ENCODE results near the gene HOXD8.

Gene HOXD8

GRCh38 chr2:176159663-176160250 lies 30.3 kb downstream of the HOXD8 start:
- DNase-seq (ENCODE audit: low read depth in 2 of 2): no peak

DNA sequence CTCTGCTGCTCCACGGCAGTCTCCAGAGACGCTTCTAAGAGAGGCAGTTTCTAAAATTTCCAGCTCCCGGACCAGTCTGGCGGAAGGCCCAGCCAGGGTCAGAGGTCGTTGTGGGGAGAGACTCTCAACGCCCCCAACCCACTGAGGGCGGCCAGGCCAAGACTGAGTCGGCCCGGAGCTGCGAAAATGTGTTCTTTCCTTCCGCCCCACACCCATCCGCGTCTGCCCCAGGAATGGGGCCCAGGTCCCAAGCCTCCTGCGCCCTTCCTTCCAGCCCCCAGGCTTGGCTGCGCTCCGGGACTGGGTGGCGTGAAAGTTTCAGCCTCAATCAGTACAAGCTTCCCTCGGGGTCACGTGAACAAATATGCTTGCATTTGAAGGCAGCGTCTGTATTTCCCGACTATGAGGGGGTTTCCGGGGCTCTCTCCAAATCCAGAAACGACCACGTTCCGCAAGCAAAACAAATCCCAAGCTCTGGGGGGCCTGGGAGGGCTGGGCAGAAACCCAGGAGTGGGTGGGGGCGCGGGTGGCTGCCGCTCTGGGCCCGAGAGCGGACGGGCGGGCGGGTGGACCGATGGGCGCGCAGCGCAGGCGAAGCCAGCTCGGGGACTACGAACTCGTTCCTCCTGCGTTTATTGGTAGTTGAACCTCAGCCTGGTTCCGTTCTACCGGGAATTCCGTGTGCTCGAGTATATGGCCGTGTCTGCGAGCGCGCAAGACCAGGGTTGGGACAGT lies 30.9 kb downstream of the HOXD8 start:
- DNase-seq (ENCODE audit: low read depth in 2 of 2): no peak

- no peak for DNase-seq (ENCODE audit: low read depth in 2 of 2)
Observed at GRCh38 chr2:176160986-176161824, 31.7 kb downstream of the HOXD8 start.

- no peak for DNase-seq (ENCODE audit: low read depth in 2 of 2)
Observed at GRCh38 chr2:176161825-176162626, 32.5 kb downstream of the HOXD8 start.

GRCh38 chr2:176162911-176163671 lies 33.6 kb downstream of the HOXD8 start:
- DNase-seq (ENCODE audit: low read depth in 2 of 2): no peak

DNA sequence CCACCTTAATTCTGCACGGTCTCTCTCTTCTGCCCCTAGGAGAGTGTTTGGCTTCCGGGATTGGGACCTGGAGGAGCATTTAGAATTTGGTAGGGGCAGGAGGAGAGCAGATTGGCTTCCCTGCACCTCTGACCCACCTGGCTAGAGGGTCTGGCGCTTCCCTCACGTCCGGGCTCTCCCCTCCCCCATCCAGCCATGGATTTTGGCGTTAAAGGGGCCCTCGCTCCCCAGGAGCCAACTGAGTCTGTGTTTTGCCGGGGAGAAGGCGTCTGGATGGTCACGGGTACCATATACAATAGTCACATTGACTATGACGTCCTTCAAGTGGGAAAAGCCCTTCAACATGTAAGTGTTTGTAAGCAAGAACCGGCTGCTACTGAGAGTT lies 34.2 kb downstream of the HOXD8 start:
- no peak for DNase-seq (ENCODE audit: low read depth in 2 of 2)

- DNase-seq (ENCODE audit: low read depth in 2 of 2): no peak
Observed at GRCh38 chr2:176164201-176164600, 34.7 kb downstream of the HOXD8 start.

DNA sequence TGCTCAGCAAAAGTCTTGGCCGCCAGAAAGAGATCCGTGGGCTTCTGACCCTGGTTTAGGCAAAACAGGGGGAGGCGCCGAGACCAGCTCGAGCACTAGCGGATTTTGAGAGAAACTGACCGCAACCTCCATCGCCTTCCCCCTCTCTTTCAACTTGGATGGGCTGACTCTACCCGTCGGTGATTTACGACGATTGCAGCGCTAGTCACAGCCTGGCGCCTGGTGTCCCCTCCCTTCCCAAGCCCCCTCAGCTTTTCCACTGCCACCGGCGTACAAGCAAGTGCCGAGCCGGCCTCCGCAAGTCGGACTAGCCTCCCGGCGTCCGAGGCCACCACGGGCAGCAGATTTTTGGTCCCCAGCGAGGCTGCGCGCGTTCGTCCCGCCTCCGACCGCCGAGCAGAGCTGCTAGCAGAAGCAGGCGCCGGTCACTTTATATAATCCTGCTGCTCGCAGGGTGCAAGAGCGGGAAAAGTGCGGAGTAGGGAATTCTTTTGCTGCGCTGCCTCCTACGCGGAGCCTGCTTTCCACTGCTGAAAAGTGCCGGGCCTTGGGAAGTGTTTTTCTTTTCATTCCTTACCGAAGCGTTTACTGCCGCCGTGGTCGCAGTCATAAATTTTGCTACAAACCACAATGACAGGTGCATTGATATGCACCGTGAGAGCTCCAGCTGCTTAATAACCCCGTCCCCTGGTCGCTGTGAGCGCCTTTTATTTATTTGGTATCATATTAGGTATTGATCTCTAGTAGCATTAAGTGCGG lies 35.3 kb downstream of the HOXD8 start:
- no peak for DNase-seq (ENCODE audit: low read depth in 2 of 2)

DNA sequence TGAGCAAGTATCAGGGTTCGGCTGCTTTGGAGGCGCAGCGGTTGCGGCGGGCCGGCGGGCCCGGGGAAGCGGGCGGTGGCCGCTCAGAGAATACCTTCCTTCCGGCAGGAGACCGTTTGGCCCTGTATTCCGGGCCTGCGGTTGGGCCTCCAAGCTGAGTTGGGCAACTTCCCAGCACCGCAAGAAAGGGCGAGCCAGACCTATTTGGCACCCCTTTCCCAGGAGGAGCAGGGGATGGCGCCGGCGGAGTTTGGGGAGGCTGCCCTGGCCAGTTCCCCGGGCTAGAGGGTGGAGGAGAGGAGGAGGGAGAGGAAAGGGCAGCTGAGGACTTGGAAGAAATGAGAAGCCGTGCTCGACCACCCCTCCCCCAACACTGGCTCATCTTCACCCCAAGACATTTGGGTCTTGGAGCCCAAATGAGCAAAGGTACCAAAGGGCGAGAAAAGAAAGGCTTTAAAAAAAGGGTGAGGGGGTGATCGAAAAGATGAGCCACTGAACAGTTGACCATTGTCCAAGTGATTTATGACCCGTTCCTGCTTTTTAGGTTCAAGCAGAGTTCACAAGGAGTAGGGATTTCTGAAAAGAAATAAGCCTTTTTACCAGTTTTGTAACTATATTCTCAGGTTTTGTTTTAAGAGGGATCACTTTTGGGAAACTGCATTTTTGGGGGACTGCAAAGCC lies 36.0 kb downstream of the HOXD8 start:
- DNase-seq (ENCODE audit: low read depth in 2 of 2): no peak

- DNase-seq (ENCODE audit: low read depth in 2 of 2): no peak
Observed at GRCh38 chr2:176166272-176166671, 36.8 kb downstream of the HOXD8 start.

- DNase-seq (ENCODE audit: low read depth in 2 of 2): no peak
Observed at GRCh38 chr2:176167398-176167797, 37.9 kb downstream of the HOXD8 start.

DNA sequence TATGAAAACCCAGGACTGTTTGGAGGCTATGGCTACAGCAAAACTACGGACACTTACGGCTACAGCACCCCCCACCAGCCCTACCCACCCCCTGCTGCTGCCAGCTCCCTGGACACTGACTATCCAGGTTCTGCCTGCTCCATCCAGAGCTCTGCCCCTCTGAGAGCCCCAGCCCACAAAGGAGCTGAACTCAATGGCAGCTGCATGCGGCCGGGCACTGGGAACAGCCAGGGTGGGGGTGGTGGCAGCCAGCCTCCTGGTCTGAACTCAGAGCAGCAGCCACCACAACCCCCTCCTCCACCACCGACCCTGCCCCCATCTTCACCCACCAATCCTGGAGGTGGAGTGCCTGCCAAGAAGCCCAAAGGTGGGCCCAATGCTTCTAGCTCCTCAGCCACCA lies 39.7 kb downstream of the HOXD8 start:
- DNase-seq (ENCODE audit: low read depth in 2 of 2): no peak

GRCh38 chr2:176169711-176170110 lies 40.2 kb downstream of the HOXD8 start:
- DNase-seq (ENCODE audit: low read depth in 2 of 2): no peak

DNA sequence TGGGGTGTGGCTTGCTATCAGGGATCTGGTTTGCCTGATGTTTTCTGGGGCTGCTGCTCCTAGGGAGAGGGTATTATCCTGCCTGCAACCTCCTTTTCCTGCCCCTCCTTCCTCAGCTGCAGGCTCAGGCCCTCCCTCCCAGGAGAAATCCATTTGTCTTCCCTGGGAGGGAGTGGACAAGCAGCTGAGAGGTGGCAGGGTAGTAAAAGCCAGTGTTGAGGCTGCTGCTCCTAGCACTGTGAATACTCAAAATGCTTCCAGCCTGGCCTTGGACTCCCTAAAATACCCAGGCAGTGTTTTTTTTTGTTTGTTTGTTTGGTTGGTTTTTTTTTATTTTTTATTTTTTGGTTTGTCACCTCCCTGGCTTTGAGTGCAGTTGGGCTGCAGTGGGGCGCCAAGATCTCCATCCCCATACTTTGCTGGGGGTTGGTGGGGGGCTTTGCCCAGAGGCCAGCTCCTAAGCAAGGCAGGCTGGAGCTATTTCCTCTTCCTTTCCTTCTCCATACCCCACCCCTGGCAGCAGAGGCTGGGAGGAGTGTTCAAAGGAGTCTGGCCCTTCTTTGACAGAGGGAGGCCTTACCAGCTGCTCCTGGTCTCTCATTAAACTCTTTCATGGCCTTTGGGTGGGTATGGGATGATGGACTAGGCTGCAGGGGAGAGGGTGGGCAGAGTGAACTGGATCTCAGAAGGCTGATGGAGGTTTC lies 41.2 kb downstream of the HOXD8 start:
- no peak for DNase-seq (ENCODE audit: low read depth in 2 of 2)

DNA sequence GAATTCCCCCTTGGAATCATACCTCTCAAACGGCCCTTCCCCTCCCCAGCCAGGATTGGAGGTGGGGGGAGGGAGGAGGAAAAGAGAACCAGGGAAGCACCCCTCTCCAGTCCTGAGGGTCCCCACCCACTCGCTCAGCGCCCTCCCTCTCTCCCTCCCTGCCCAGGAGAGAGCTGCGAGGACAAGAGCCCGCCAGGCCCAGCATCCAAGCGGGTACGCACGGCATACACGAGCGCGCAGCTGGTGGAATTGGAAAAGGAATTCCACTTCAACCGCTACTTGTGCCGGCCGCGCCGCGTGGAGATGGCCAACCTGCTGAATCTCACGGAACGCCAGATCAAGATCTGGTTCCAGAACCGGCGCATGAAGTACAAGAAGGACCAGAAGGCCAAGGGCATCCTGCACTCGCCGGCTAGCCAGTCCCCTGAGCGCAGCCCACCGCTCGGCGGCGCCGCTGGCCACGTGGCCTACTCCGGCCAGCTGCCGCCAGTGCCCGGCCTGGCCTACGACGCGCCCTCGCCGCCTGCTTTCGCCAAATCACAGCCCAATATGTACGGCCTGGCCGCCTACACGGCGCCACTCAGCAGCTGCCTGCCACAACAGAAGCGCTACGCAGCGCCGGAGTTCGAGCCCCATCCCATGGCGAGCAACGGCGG lies 42.0 kb downstream of the HOXD8 start:
- DNase-seq (ENCODE audit: low read depth in 2 of 2): no peak

DNA sequence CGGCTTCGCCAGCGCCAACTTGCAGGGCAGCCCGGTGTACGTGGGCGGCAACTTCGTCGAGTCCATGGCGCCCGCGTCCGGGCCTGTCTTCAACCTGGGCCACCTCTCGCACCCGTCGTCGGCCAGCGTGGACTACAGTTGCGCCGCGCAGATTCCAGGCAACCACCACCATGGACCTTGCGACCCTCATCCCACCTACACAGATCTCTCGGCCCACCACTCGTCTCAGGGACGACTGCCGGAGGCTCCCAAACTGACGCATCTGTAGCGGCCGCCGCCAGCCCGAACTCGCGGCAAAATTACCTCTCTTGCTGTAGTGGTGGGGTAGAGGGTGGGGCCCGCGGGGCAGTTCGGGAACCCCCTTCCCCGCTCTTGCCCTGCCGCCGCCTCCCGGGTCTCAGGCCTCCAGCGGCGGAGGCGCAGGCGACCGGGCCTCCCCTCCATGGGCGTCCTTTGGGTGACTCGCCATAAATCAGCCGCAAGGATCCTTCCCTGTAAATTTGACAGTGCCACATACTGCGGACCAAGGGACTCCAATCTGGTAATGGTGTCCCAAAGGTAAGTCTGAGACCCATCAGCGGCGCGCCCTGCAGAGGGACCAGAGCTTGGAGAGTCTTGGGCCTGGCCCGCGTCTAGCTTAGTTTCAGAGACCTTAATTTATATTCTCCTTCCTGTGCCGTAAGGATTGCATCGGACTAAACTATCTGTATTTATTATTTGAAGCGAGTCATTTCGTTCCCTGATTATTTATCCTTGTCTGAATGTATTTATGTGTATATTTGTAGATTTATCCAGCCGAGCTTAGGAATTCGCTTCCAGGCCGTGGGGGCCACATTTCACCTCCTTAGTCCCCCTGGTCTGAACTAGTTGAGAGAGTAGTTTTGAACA lies 42.7 kb downstream of the HOXD8 start:
- DNase-seq (ENCODE audit: low read depth in 2 of 2): no peak

- DNase-seq (ENCODE audit: low read depth in 2 of 2): no peak
Observed at GRCh38 chr2:176172895-176173566, 43.5 kb downstream of the HOXD8 start.
